ENCODE data around the gene ZNF337. TPM values are rescaled to one million over a fixed set of nuclear protein-coding genes. Genes with fewer than 3 reads are reported as not detected.

The ZNF337 gene
- total and polyA plus RNA-seq, 7 experiments from 2014 or later: 9.2 to 39.8 (median 21.2) TPM

DNA sequence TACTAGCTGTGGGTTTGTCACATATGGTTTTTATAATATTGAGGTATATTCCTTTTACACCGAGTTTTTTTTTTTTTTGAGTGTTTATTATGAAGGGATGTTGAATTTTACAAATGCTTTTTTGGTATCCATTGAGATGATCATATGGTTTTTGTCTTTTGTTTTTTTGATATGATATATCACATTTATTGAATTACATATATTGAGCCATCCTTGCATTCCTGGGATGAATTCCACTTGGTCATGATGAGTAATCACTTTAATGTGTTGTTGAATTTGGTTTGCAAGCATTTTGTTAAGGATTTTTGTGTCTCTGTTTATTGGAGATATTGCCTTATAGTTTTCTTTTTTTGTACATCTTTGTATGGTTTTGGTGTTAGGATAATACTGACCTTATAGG lies 3.3 kb upstream of the ZNF337 start:
- H3K9me3 ChIP-seq (ENCODE audit: control insufficient read depth in 2 of 3, low read length in 3 of 3): no peaks in the 10 kb centered on the region
- Mint-ChIP-seq H3K4me1 (peaks cover 0 to 31% (median 28%) of the 10 kb centered on the region in 7 donors), H3K27ac (no peak overlapping the region), H3K36me3 (peaks cover 0 to 36% (median 22%) of the 10 kb centered on the region in 5 donors), H3K4me3 (no peak overlapping the region), H3K9me3 (peaks cover 5 to 43% (median 21%) of the 10 kb centered on the region in 11 donors), H3K27me3 (peaks cover 0 to 15% (median 0%) of the 10 kb centered on the region in 5 donors)
- peaks cover 5 to 9% of the 10 kb centered on the region in 2 donors for H3K4me1 ChIP-seq (ENCODE audit: control insufficient read depth in 2 of 2, insufficient read depth in 2 of 2, low read length in 2 of 2)
- POLR2A ChIA-PET: interaction anchor here (1.1 kb wide), 1 partner anchor 75 kb away, joined by 5 read pairs; no protein-coding TSS in a partner anchor
- intact Hi-C loops (cut with micrococcal nuclease): loop anchor here (5.0 kb wide), 3 partner anchors 287 to 1673 kb away; partner anchors contain the start of gene PYGB (in 2 of the 2)
- no peak overlapping the region for H3K27ac ChIP-seq (ENCODE audit: low read depth, low read length)
- CTCF ChIA-PET: interaction anchor here (0.7 kb wide), 1 partner anchor 1726 kb away, joined by 4 read pairs; no protein-coding TSS in a partner anchor
- DNase-seq (peak in 1 of 9 donors; percentile 12), ATAC-seq (no peak)
- H3K4me3 ChIP-seq (ENCODE audit: low read length): no peak overlapping the region
- peaks cover 0 to 6% (median 0%) of the 10 kb centered on the region in 3 experiments for H3K36me3 ChIP-seq (ENCODE audit: control insufficient read depth in 2 of 3, insufficient read depth in 3 of 3, low read length in 3 of 3)
- no peaks in the 10 kb centered on the region for H3K27me3 ChIP-seq (ENCODE audit: control insufficient read depth in 2 of 2, insufficient read depth in 2 of 2, low read length in 2 of 2)

DNA sequence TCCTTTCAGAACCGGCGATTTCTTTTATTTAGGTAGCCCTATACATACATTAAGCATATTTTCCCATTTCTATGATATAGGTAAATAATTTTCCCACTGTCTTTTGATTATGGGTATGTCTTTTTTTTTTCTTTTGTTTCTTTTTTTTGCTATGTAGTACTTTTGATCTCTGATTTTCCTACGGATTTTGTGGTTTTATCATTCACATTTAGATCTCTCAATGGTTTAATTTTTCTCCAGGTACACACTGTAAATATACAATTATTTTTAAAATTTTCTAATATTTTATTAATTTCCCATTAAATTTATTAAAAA lies 436 bp upstream of the ZNF337 start:
- peaks cover 0 to 27% (median 16%) of the 10 kb centered on the region in 11 donors for H3K9me3 Mint-ChIP-seq
- ChIA-PET POLR2A (interaction anchor here (1.2 to 1.3 kb wide), 2 partner anchors 10 to 22 kb away, joined by 3 read pairs; no protein-coding TSS in a partner anchor), CTCF (no interaction called here)
- H3K27ac ChIP-seq (ENCODE audit: low read depth, low read length): peak overlapping the region; percentile 85
- H3K9me3 ChIP-seq (ENCODE audit: control insufficient read depth in 2 of 3, low read length in 3 of 3): no peaks in the 10 kb centered on the region
- ATAC-seq: no peak
- H3K27me3 ChIP-seq (ENCODE audit: control insufficient read depth in 2 of 2, insufficient read depth in 2 of 2, low read length in 2 of 2): no peaks in the 10 kb centered on the region
- peaks cover 0 to 5% (median 0%) of the 10 kb centered on the region in 5 donors for H3K27me3 Mint-ChIP-seq
- H3K4me1 Mint-ChIP-seq: peaks cover 14 to 53% (median 52%) of the 10 kb centered on the region in 7 donors
- H3K4me3 ChIP-seq (ENCODE audit: low read length): peak overlapping the region; percentile 85
- peak overlapping the region; percentile 94 to 97 (median 96) for H3K4me3 Mint-ChIP-seq
- peaks cover 5 to 9% of the 10 kb centered on the region in 2 donors for H3K4me1 ChIP-seq (ENCODE audit: control insufficient read depth in 2 of 2, insufficient read depth in 2 of 2, low read length in 2 of 2)
- intact Hi-C loops (cut with micrococcal nuclease): loop anchor here (2.0 to 5.0 kb wide), 5 partner anchors 22 to 1670 kb away; partner anchors contain the start of genes PYGB (in 2 of the 2) and APMAP (in 1 of the 2)
- H3K36me3 Mint-ChIP-seq: peaks cover 0 to 25% (median 14%) of the 10 kb centered on the region in 5 donors
- H3K27ac Mint-ChIP-seq: peak overlapping the region; percentile 84 to 96 (median 93)
- DNase-seq: no peak
- peaks cover 0 to 6% (median 0%) of the 10 kb centered on the region in 3 experiments for H3K36me3 ChIP-seq (ENCODE audit: control insufficient read depth in 2 of 3, insufficient read depth in 3 of 3, low read length in 3 of 3)

DNA sequence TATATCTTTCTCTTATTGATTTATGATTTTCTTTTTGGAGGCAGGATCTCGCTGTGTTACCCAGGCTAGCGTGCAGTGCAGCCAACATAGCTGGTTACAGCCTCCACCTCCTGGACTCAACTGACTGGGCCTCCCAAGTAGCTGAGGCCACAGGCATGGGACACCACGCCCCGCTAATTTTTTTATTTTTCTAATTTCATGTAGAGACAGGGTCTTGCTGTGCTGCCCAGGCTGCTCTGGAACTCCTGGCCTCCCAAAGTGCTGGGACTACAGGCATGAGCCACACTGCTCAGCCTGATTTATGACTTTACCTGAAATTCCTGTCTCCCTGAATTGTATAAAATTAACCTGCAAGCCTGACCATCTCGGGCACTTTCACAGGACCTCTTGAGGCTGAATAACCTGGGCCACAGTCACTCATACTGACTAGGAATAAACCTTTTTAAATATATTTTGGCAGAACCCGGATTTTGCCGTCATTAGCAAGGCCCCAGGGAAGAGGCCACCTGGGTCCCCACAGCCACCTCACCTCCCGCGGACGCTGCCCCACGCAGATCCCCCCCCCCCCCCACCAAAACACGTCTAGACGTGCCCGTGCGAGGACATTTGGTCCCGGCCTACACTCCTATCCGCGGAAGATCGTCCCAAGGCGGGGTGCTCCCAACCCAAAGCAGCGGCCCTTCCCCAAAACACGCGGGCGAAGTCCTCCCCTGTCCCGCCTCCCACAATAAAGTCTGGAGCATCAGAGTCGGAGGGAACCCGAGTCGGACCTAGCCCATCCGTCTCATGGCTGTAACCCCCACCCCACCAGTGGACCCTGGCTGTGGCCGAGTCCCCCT lies 902 bp downstream of the ZNF337 start:
- Mint-ChIP-seq H3K36me3 (peaks cover 5 to 29% (median 16%) of the 10 kb centered on the region in 5 donors), H3K27ac (peak overlapping the region; percentile 16 to 94 (median 84)), H3K27me3 (peaks cover 0 to 5% (median 0%) of the 10 kb centered on the region in 5 donors), H3K9me3 (peaks cover 0 to 14% (median 9%) of the 10 kb centered on the region in 11 donors), H3K4me1 (peaks cover 20 to 66% (median 63%) of the 10 kb centered on the region in 7 donors), H3K4me3 (peak overlapping the region; percentile 94 to 97 (median 96))
- H3K27me3 ChIP-seq (ENCODE audit: control insufficient read depth in 2 of 2, insufficient read depth in 2 of 2, low read length in 2 of 2): no peaks in the 10 kb centered on the region
- H3K36me3 ChIP-seq (ENCODE audit: control insufficient read depth in 2 of 3, insufficient read depth in 3 of 3, low read length in 3 of 3): peaks cover 0 to 6% (median 0%) of the 10 kb centered on the region in 3 experiments
- H3K4me1 ChIP-seq (ENCODE audit: control insufficient read depth in 2 of 2, insufficient read depth in 2 of 2, low read length in 2 of 2): peaks cover 5 to 9% of the 10 kb centered on the region in 2 donors
- ChIA-PET POLR2A (interaction anchor here (1.3 kb wide), 1 partner anchor 23 kb away, joined by 3 read pairs; no protein-coding TSS in a partner anchor), CTCF (no interaction called here)
- no peaks in the 10 kb centered on the region for H3K9me3 ChIP-seq (ENCODE audit: control insufficient read depth in 2 of 3, low read length in 3 of 3)
- intact Hi-C loops (cut with micrococcal nuclease): loop anchor here (1.0 to 5.0 kb wide), 15 partner anchors 11 to 1668 kb away; partner anchors contain the start of genes ABHD12 (in 2 of the 2), NANP (in 2 of the 2), PYGB (in 2 of the 2) and ACSS1 (in 1 of the 2)
- ATAC-seq: no peak
- DNase-seq: no peak
- peak overlapping the region; percentile 85 for H3K27ac ChIP-seq (ENCODE audit: low read depth, low read length)
- H3K4me3 ChIP-seq (ENCODE audit: low read length): peak overlapping the region; percentile 85

DNA sequence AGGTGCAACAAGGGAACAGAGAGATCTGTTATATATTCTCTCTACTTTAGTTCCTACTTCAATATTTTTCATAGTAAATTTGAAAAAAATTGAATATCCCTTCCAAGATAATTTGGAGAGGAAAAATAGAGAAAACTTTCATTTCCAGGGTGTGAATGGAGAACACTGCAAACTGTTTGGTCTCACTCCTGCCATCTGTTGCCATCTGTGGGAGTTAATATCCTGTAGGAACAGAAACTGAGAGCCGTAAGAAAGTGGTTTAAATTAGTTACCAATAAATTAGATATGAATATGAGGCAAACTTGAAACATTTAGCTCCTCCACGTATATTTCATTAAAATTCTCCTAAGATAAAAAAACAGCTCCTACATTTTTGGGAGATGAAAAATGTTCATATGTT lies 4.2 kb downstream of the ZNF337 start:
- H3K27ac Mint-ChIP-seq: peak overlapping the region in 2 of 9 donors; percentile 16 to 23
- ChIA-PET CTCF (interaction anchor here (1.1 kb wide), 1 partner anchor 14 kb away, joined by 4 read pairs; no protein-coding TSS in a partner anchor), POLR2A (no interaction called here)
- H3K27me3 Mint-ChIP-seq: no peaks in the 10 kb centered on the region
- Histone ChIP-seq H3K27ac (ENCODE audit: low read depth, low read length) (no peak overlapping the region), H3K4me1 (ENCODE audit: control insufficient read depth in 2 of 2, insufficient read depth in 2 of 2, low read length in 2 of 2) (peaks cover 5 to 9% of the 10 kb centered on the region in 2 donors), H3K27me3 (ENCODE audit: control insufficient read depth in 2 of 2, insufficient read depth in 2 of 2, low read length in 2 of 2) (no peaks in the 10 kb centered on the region), H3K36me3 (ENCODE audit: control insufficient read depth in 2 of 3, insufficient read depth in 3 of 3, low read length in 3 of 3) (peaks cover 0 to 6% (median 0%) of the 10 kb centered on the region in 3 experiments), H3K4me3 (ENCODE audit: low read length) (no peak overlapping the region), H3K9me3 (ENCODE audit: control insufficient read depth in 2 of 3, low read length in 3 of 3) (no peaks in the 10 kb centered on the region)
- no peaks in the 10 kb centered on the region for H3K9me3 Mint-ChIP-seq
- H3K4me3 Mint-ChIP-seq: no peak overlapping the region
- peaks cover 5 to 23% (median 8%) of the 10 kb centered on the region in 5 donors for H3K36me3 Mint-ChIP-seq
- DNase-seq: no peak
- intact Hi-C loops (cut with micrococcal nuclease): no loop called here
- ATAC-seq: no peak
- peaks cover 17 to 68% (median 53%) of the 10 kb centered on the region in 7 donors for H3K4me1 Mint-ChIP-seq

DNA sequence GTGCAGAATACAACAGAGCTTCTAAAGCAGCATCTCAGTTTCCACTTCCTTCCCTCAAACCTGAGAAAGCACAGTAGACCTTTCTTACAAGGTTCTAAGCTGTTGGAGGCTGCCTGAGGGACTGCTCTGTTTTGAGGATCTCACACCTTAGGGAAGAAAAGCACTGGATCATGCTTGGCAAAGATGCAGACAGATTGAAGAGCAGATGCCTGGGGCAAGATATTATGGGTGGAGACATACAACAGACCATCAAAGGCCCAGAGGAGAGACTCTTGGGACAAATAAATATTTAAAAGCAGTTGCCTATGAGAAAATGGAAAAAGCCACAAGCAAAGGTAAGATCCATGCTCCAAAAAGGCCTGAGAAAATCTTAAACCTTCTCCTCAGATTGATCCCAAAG lies 6.2 kb downstream of the ZNF337 start:
- Mint-ChIP-seq H3K27ac (peak overlapping the region in 5 of 9 donors; percentile 21 to 64 (median 47)), H3K9me3 (no peaks in the 10 kb centered on the region), H3K36me3 (peaks cover 5 to 32% (median 11%) of the 10 kb centered on the region in 5 donors), H3K4me1 (peaks cover 15 to 62% (median 46%) of the 10 kb centered on the region in 7 donors), H3K27me3 (no peaks in the 10 kb centered on the region), H3K4me3 (no peak overlapping the region)
- H3K4me3 ChIP-seq (ENCODE audit: low read length): no peak overlapping the region
- ChIA-PET POLR2A (no interaction called here), CTCF (no interaction called here)
- peaks cover 3% of the 10 kb centered on the region in 2 donors for H3K4me1 ChIP-seq (ENCODE audit: control insufficient read depth in 2 of 2, insufficient read depth in 2 of 2, low read length in 2 of 2)
- no peaks in the 10 kb centered on the region for H3K9me3 ChIP-seq (ENCODE audit: control insufficient read depth in 2 of 3, low read length in 3 of 3)
- peaks cover 0 to 6% (median 0%) of the 10 kb centered on the region in 3 experiments for H3K36me3 ChIP-seq (ENCODE audit: control insufficient read depth in 2 of 3, insufficient read depth in 3 of 3, low read length in 3 of 3)
- intact Hi-C loops (cut with micrococcal nuclease): no loop called here
- H3K27me3 ChIP-seq (ENCODE audit: control insufficient read depth in 2 of 2, insufficient read depth in 2 of 2, low read length in 2 of 2): no peaks in the 10 kb centered on the region
- ATAC-seq: no peak
- H3K27ac ChIP-seq (ENCODE audit: low read depth, low read length): no peak overlapping the region
- DNase-seq: no peak

DNA sequence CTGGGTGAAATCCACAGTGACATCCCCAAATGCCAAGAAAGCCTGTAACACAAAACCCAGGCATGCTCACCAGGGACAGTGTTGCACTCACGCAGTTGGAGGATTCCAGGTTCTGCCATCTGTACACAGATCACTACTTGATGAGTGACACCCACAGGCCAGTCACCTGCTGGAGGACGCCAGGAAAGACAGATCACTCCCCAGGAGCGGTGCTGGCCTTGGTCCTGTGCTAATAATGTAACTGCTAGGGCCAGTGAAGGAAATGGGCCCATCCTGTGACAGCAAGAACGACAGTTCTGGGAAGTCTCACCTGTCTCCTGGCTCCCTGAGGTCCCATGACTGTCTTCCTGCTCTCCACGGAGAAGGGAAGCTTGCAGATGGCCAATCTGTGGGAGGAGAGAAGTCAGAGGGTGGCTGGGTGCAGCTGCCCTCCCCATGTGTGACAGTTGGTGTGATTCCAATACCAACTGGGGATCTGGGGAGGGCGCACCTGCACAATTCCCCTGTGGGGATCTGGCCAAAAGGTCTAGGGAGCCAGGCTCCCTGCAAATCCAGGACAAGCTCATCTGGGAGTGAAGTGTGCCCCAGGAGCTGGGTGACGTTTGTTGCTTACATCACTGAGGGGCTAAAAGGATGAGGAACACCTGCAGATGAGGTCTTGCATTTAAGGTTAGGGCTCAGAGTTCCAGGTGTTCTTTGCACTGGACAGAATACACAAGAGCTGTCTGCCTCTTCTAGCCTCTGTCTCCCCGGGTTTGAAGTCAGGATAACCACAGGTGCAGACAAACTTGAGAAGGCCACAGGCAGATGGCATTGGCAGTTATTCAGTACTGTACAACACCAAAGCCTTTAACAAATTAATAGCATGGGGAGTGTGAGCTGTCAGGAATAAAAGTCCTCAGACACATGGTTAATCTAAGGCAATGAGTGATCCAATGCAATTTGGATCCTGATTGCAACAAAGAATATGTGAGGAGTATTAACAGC lies 10.3 kb downstream of the ZNF337 start:
- Histone ChIP-seq H3K36me3 (ENCODE audit: control insufficient read depth in 2 of 3, insufficient read depth in 3 of 3, low read length in 3 of 3) (peaks cover 0 to 11% (median 0%) of the 10 kb centered on the region in 3 experiments), H3K27me3 (ENCODE audit: control insufficient read depth in 2 of 2, insufficient read depth in 2 of 2, low read length in 2 of 2) (no peaks in the 10 kb centered on the region), H3K4me1 (ENCODE audit: control insufficient read depth in 2 of 2, insufficient read depth in 2 of 2, low read length in 2 of 2) (no peaks in the 10 kb centered on the region), H3K27ac (ENCODE audit: low read depth, low read length) (no peak overlapping the region), H3K9me3 (ENCODE audit: control insufficient read depth in 2 of 3, low read length in 3 of 3) (no peaks in the 10 kb centered on the region), H3K4me3 (ENCODE audit: low read length) (no peak overlapping the region)
- H3K36me3 Mint-ChIP-seq: peaks cover 11 to 48% (median 34%) of the 10 kb centered on the region in 5 donors
- intact Hi-C loops (cut with micrococcal nuclease): no loop called here
- peaks cover 10 to 50% (median 27%) of the 10 kb centered on the region in 7 donors for H3K4me1 Mint-ChIP-seq
- ChIA-PET CTCF (no interaction called here), POLR2A (no interaction called here)
- H3K27me3 Mint-ChIP-seq: no peaks in the 10 kb centered on the region
- H3K9me3 Mint-ChIP-seq: peaks cover 0 to 7% (median 0%) of the 10 kb centered on the region in 11 donors
- DNase-seq (no peak), ATAC-seq (no peak)
- H3K4me3 Mint-ChIP-seq: no peak overlapping the region
- no peak overlapping the region for H3K27ac Mint-ChIP-seq
